Rectal smooth muscle tissue (tissue), 1 donor: Measurements from ENCODE around the gene VSTM2B.

Source experiments
- H3K27ac ChIP-seq: one replicate; pipeline ENCODE4 v1.7.0; 2013; ENCODE audit warnings: low read depth, low read length, inconsistent platforms
- H3K27me3 ChIP-seq: one replicate; pipeline ENCODE4 v1.7.0; 2013; ENCODE audit warnings: low read length; ENCODE audit not compliant: control insufficient read depth, insufficient read depth
- H3K36me3 ChIP-seq: one replicate; pipeline ENCODE4 v1.7.0; 2013; ENCODE audit warnings: low read length; ENCODE audit not compliant: control insufficient read depth, insufficient read depth
- H3K4me1 ChIP-seq: one replicate; pipeline ENCODE4 v1.7.0; 2013; ENCODE audit warnings: low read length; ENCODE audit not compliant: control insufficient read depth, insufficient read depth
- H3K4me3 ChIP-seq: one replicate; pipeline ENCODE4 v1.7.0; 2013; ENCODE audit warnings: low read length
- H3K9ac ChIP-seq: one replicate; pipeline ENCODE4 v1.7.0; 2013; ENCODE audit warnings: low read length

The VSTM2B gene

DNA sequence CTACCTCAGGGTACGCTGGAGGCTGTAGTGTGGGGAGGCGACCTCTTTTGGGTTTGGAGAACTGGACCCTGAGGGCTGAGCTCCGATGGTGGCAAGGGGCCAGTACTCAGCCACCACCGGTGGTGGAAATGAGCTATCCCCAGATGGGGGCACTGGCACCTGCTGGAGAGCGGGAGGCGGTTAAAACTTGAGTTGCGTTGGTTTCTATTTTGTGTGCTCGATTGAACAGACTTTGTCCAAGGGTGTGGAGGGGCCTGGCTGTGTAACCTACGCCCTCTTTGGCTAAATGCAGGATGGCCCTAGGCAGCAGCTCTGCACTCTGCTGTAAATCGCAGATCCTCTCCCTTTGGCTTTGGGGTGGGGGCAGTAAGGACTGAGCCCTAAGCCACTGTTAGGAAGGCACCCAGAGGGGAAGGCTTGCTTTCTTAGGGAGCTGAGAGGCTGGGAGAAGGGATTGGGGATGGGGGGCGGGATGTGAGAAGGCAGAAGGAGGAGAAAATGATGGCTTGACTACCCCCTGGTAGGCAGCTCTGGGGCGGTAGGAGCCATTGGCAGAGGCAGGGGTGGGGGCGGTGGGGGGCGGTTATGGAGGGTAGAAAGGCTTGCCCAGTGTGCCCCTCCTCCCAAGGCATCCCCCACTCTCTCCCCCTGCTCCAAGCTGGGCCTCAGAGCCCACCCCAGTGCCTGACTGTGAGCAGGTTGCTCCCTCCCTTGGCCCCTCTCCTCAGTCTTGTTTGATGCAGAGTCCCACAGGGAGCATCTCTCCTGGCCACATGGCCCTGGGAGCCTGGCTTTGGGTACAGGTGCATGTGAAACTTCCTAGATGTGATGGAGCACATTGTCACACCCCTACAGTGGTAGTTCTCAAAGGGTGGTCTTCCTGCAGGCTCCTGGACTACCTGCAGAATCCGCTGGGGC is 5.0 kb downstream of the VSTM2B start:
- Histone ChIP-seq H3K4me1 (peaks cover 3% of the 10 kb centered on the region), H3K9ac (no peak overlapping the region), H3K27me3 (peaks cover 38% of the 10 kb centered on the region), H3K4me3 (no peak overlapping the region), H3K36me3 (no peaks in the 10 kb centered on the region), H3K27ac (no peak overlapping the region)

GRCh38 chr19:29531458-29532025 is 5.7 kb downstream of the VSTM2B start:
- H3K9ac ChIP-seq = no peak overlapping the region
- H3K27ac ChIP-seq = no peak overlapping the region
- peaks cover 3% of the 10 kb centered on the region for H3K4me1 ChIP-seq
- H3K4me3 ChIP-seq = no peak overlapping the region
- no peaks in the 10 kb centered on the region for H3K36me3 ChIP-seq
- peaks cover 33% of the 10 kb centered on the region for H3K27me3 ChIP-seq

DNA sequence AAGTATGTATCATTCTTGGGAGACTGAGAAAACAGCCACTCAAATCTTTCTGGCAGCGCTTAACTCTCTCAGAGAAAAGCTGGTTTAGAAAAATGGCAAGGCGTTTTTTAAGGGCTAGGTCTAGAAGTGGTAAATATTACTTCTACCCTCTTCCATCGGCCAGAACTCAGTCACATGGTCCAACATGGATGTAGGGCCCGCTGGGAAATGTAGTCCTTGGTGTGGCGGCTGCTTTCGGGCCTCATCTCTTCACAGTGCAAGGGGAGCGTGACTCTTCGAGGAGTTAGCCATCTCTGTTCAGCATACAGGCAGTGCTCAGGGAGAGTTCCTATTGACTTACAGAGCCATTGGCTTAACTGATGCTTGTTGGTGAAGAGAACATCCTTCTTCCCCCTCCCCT is 6.3 kb downstream of the VSTM2B start:
- H3K4me1 ChIP-seq = peaks cover 2% of the 10 kb centered on the region
- H3K36me3 ChIP-seq = no peaks in the 10 kb centered on the region
- peaks cover 31% of the 10 kb centered on the region for H3K27me3 ChIP-seq
- H3K9ac ChIP-seq = no peak overlapping the region
- H3K4me3 ChIP-seq = no peak overlapping the region
- H3K27ac ChIP-seq = no peak overlapping the region

- H3K4me1 ChIP-seq = no peaks in the 10 kb centered on the region
- H3K9ac ChIP-seq = no peak overlapping the region
- no peaks in the 10 kb centered on the region for H3K36me3 ChIP-seq
- no peak overlapping the region for H3K4me3 ChIP-seq
- H3K27me3 ChIP-seq = peaks cover 29% of the 10 kb centered on the region
- no peak overlapping the region for H3K27ac ChIP-seq
Measured at GRCh38 chr19:29532956-29533355, 7.2 kb downstream of the VSTM2B start.

DNA sequence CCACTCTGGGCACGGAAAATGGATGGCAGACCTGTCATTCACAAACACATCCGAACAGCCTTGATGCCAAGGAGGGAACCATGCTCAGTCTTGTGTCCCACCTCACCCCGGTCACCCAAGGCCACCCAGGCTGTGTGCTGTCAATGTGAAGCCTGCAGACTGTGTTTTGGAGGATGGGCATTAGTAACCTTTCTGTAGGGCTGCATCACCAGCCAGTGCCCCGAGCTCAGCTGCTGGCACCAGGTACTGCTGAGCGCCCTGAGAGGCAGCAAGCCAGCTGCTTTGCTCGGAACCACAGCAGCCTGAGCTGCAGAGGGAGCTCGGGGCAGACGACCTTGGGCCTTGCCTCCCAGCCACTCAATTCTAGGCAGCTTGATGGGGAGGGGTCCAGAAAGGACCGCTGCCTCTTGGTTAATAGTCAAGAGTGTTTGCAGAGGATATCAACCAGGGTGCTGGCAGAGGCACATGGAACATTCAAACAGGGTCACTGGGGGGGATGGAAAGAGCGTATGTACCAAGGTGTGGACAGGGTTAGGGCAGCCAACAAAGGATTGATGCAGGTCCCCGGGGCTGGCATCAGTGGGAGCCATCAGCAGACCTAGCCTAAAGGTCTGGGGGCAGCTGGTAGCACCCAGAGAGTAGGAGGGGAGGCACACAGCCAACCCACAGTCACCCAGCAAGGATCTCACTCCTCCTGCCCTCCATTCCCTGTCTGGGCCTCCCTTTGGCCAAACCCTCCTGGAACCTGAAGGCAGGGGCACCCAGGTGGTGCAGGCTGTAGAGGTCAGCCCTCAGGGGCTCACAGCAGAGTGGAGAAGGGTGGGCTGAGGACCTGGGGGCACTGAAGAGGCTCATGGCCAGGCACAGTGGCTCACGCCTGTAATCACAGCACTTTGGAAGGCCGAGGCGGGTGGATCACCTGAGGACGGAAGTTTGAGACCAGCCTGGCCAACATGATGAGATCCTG is 8.1 kb downstream of the VSTM2B start:
- Histone ChIP-seq H3K27me3 (peaks cover 22% of the 10 kb centered on the region), H3K9ac (no peak overlapping the region), H3K4me3 (no peak overlapping the region), H3K36me3 (no peaks in the 10 kb centered on the region), H3K4me1 (no peaks in the 10 kb centered on the region), H3K27ac (no peak overlapping the region)

GRCh38 chr19:29535214-29535831 is 9.5 kb downstream of the VSTM2B start:
- Histone ChIP-seq H3K4me3 (no peak overlapping the region), H3K27ac (no peak overlapping the region), H3K27me3 (peaks cover 8% of the 10 kb centered on the region), H3K9ac (no peak overlapping the region), H3K4me1 (no peaks in the 10 kb centered on the region), H3K36me3 (no peaks in the 10 kb centered on the region)

GRCh38 chr19:29535984-29536508 is 10.3 kb downstream of the VSTM2B start:
- Histone ChIP-seq H3K27ac (no peak overlapping the region), H3K27me3 (peaks cover 2% of the 10 kb centered on the region), H3K9ac (no peak overlapping the region), H3K36me3 (no peaks in the 10 kb centered on the region), H3K4me3 (no peak overlapping the region), H3K4me1 (no peaks in the 10 kb centered on the region)

- H3K4me1 ChIP-seq = no peaks in the 10 kb centered on the region
- H3K27me3 ChIP-seq = no peaks in the 10 kb centered on the region
- no peaks in the 10 kb centered on the region for H3K36me3 ChIP-seq
- H3K27ac ChIP-seq = no peak overlapping the region
- no peak overlapping the region for H3K4me3 ChIP-seq
- H3K9ac ChIP-seq = no peak overlapping the region
Measured at GRCh38 chr19:29537181-29537580, 11.4 kb downstream of the VSTM2B start.

DNA sequence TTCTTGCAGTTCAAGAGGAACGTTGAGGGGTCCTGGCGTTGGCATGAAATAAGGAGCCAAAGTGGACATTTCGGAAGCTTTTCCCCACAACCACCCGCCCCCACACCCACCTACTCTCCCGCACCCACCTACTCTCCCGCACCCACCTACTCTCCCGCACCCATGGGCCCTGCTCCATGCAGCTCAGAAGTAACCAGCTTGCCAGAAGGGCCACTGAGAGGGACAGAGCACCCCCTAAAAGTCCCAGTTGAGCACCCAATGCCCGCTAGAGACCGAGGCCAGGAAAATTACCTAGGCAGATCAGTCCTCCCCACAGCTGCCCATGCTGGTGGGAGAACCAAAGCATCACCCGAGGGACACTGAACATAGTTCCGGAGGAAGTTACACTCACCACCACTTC is 11.8 kb downstream of the VSTM2B start:
- no peaks in the 10 kb centered on the region for H3K4me1 ChIP-seq
- no peak overlapping the region for H3K4me3 ChIP-seq
- H3K27me3 ChIP-seq = no peaks in the 10 kb centered on the region
- H3K27ac ChIP-seq = no peak overlapping the region
- H3K36me3 ChIP-seq = no peaks in the 10 kb centered on the region
- H3K9ac ChIP-seq = no peak overlapping the region

DNA sequence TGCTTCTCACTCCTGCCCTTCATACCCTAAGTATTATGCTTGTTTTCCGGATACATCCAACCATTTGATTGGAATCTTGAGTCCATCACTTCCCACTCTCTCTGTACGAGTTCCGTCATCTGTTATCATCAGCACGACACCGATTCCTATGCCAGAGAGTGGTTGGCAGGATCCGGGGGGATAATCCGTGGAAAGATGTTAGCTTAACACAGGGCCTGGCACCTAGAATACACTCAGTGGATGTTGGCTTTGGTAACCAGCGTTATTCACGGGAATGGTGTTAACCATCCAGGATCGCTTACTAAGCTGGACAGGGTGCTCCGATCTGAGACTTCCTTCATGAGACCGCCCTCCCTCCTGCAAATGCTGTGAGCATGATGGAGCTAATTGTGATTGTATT is 12.4 kb downstream of the VSTM2B start:
- no peak overlapping the region for H3K9ac ChIP-seq
- H3K4me1 ChIP-seq = no peaks in the 10 kb centered on the region
- no peaks in the 10 kb centered on the region for H3K36me3 ChIP-seq
- H3K27me3 ChIP-seq = no peaks in the 10 kb centered on the region
- no peak overlapping the region for H3K4me3 ChIP-seq
- H3K27ac ChIP-seq = no peak overlapping the region

DNA sequence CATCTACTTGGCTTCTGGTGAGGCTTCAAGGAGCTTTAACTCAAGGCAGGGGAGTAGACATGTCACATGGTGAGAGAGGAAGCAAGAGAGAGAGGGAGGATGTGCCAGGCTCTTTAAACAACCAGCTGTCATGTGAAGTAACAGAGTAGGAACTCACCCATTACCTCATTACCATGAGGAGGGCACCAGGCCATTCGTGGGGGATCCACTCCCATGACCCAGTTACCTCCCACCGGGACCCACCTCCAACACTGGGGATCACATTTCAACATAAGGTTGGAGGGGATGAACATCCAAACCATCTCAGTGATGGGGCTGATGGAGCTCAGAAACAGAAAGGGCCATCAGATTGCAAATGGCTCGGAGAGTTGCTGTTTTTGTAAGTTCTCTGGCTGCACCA is 12.9 kb downstream of the VSTM2B start:
- no peak overlapping the region for H3K27ac ChIP-seq
- no peak overlapping the region for H3K4me3 ChIP-seq
- no peaks in the 10 kb centered on the region for H3K27me3 ChIP-seq
- no peak overlapping the region for H3K9ac ChIP-seq
- no peaks in the 10 kb centered on the region for H3K4me1 ChIP-seq
- H3K36me3 ChIP-seq = no peaks in the 10 kb centered on the region

GRCh38 chr19:29539131-29539530 is 13.3 kb downstream of the VSTM2B start:
- Histone ChIP-seq H3K9ac (no peak overlapping the region), H3K4me3 (no peak overlapping the region), H3K27me3 (no peaks in the 10 kb centered on the region), H3K4me1 (no peaks in the 10 kb centered on the region), H3K36me3 (no peaks in the 10 kb centered on the region), H3K27ac (no peak overlapping the region)
